GM19468 (cell line): ENCODE data around the gene CLDN15.

ENCODE experiments used
- ATAC-seq: cut with Tn5 transposase; IDR thresholded peaks from one replicate; pipeline ENCODE4 v1.9.1; 2021; ENCODE audit warnings: mild to moderate bottlenecking, moderate library complexity, moderate number of reproducible peaks; ENCODE audit not compliant: unreplicated experiment; ENCODE audit errors: extremely low read depth

Gene CLDN15

GRCh38 chr7:101245147-101245668, 7.6 kb upstream of the CLDN15 start:
- ATAC-seq: no peak

DNA sequence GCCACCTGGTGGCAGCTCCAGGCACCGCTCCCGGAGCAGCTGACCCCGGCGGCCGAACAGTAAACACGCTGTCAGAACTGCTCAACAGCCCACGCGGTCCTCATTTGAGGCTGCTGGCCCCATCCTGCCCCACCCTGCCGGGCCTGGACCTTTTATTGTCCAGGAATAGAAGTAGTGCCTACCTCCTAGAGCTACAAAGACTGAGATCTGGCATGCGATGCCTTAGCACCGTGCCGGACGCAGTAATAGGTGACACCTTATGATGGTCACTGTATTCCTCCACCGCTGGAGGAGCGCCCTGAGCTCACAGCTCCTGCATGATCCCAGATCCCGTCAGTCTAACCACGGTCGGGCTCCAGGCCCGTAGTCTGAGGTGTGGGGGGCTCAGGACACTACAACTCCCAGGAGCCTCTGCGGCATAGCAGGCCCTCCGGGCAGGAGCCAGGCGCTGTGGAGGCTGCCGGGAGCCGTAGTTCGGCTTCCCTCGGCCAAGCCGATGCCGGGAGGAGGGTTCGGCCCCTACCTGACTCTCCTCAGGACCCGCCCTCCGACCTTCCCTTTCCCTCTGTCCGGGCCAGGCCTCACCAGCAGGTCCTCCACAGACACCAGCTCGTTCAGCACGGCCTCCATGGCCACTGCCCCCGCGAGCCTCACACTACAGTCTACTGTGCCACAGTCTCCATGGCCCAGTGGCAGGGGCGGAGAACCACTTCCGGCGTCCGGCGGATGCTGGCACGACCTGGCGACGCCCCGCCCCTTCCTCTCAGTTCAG, 7.0 kb upstream of the CLDN15 start, which contains the start of gene FIS1:
TSS of gene FIS1 (minus strand) at position 707 of the 772 bp plus-strand sequence. CDS start at position 630, 77 bp downstream.
- peak; percentile 85 for ATAC-seq

GRCh38 chr7:101243646-101244374, 6.2 kb upstream of the CLDN15 start:
- no peak for ATAC-seq

- no peak for ATAC-seq
These were observed 4.1 kb upstream of the CLDN15 start for GRCh38 chr7:101241443-101242349.

DNA sequence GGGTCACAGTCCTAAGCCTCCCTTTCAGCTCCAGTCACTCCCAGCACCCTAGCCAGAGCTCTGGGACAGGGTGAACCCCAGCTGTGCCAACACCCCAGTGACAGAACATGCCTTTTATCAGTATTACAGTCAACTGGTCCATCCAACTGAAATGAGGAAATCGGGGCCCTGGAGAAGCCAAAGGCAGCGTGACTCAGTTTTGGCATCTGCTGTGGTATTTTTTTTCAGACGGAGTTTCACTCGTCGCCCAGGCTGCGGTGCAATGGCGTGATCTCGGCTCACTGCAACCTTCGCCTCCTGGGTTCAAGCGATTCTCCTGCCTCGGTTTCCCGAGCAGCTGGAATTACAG, 3.4 kb upstream of the CLDN15 start:
- ATAC-seq: no peak

DNA sequence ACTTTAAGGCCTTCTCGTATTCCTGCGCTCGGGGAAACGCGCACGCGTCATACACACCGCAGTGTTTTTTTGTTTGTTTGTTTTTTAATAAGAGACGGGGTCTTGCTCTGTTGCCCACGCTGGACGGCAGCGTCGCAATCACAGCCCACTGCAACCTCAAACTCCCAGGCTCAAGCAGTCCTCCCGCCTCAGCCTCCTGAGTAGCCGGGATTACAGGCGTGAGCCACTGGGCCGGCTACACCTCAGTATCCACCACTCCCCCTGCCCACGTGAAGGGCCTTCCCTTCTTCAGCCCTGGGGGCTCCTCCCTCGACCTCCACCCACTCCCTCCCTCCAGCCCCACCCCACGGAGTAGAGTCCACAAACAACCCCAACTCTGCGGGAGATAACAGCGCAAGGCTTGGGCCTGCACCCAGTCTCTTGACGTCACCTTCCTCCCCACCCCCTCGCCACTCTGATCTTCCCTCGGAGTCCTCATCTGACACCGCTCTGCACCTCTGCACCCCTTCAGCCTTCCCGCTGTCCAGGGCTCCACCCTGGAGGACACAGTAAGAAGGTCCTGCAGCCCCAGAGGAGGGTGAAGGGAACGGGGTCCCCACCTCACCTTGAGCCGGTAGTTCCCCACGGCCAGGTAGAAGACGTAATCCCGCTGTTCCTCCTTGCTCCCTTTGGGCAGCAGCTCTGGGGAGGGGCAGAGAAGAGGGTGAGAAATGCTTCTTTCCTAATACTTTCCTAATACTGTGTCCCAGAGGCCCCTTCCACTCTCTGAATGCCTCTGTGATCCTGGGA, 2.8 kb upstream of the CLDN15 start:
- no peak for ATAC-seq

DNA sequence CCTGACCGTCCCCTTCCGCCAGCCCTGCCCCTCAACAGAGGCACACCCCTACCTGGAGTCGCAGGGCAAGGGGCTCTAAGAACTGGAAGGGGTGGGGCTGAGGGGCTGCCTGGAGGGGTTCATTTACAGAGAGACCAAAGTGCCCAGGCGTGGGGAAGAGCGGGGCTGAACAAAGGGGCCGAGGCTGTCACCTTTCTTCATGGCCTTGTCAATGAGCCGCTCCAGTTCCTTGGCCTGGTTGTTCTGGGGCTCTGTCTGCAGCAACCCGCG, 2.3 kb upstream of the CLDN15 start:
- ATAC-seq: no peak

DNA sequence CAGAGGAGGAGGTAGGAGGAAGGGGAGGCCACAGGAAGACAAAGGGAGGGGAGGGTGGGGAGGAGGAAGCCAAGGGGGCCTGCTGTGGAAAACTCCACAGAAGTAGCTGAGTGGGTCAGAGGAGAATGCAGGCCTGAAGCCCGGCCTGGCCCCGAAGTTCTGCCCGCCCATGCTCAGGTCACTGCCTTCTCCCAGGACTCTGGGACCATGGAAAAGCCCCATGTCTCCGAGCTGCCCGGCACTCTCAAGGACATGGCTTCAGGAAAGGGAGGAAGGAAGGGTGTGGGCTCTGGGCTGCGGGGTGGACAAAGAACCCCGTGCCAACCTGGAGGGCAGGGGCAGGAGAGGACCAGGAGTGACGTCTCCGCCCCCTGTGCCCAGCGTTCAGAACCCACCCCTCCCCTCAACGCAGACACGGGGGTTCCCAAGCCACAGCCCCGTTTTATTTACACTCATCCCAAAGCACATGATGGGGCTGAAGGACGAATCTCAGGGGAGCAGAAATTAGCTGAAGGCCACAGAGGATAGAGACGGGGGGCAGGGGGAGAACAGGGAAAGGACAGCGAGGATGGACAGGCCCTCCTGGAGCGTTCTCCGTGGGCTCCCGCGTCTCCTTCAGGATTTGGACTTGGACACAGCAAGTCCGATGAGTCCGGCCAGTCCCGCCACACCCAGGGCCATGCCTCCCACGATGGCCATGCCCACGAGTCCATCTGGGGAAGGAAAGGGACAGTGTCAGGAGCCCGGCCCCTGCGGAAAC, 1.8 kb upstream of the CLDN15 start:
- ATAC-seq: no peak

GRCh38 chr7:101238226-101239182, 902 bp upstream of the CLDN15 start:
- no peak for ATAC-seq

DNA sequence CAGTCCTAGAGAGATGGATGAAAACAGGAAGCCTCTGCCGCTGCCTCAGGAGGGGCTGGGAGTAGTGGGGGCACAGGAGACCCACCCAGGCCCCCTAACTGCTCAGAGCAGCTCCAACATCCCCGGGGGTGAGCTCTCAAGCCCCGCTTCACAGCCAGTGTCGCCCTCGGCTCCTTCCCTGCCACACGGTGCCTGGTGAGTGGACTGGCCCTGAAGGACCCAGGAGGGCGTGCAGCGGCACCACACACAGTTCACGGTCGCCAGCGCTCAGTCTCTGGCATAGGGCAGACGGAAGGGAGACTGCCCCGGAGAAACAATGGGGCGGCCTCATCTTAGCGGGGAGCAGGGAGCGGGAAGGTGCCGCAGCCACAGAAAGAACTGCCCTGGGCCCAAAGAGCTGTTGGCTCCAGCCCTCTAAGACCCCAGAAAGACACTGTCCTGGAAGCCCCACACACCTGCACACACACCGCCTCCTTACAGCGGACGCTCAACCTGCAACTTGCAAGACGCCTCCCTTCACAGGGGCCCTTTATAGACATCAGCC, 1.2 kb downstream of the CLDN15 start:
- no peak for ATAC-seq

DNA sequence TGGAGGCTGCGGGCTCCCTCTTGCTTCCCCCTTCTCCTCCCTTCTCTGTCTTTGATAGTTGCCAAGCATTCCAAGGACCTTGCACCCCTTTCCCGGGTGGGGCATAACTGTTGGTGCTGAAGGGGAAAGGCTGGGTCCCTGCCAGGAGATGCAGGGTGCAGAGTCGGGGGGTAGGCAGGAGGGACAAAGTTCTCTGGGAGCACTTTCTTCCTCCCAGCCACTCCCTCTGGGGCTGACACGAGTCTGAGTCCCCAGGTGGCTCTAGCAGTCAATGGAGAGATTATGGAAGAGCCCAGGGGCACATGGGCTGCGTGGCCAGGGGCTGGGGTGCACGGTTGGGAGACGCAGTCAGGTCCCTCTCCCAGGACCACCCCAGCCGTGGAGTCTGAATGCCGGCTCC, 2.1 kb downstream of the CLDN15 start:
- no peak for ATAC-seq

- ATAC-seq: no peak
These were observed 2.6 kb downstream of the CLDN15 start for GRCh38 chr7:101235050-101235449.

DNA sequence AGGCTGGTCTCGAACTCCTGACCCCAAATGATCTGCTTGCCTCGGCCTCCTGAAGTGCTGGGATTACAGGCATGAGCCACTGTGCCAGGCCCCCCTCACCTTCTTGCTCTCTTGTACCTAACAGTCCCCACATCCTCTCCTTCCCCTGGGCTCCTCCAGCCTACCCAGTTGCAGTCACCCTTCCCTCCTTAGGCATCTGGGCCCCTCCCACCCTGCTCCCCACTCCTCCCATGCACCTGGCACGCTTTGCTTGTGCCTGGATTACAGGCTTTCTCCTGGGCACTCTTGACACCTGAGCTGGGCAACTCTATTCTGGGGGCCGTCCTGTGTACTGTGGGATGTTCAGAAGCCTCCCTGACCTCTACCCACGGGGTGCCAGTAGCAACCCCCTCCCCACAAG, 3.0 kb downstream of the CLDN15 start:
- no peak for ATAC-seq

GRCh38 chr7:101233907-101234547, 3.6 kb downstream of the CLDN15 start:
- no peak for ATAC-seq

DNA sequence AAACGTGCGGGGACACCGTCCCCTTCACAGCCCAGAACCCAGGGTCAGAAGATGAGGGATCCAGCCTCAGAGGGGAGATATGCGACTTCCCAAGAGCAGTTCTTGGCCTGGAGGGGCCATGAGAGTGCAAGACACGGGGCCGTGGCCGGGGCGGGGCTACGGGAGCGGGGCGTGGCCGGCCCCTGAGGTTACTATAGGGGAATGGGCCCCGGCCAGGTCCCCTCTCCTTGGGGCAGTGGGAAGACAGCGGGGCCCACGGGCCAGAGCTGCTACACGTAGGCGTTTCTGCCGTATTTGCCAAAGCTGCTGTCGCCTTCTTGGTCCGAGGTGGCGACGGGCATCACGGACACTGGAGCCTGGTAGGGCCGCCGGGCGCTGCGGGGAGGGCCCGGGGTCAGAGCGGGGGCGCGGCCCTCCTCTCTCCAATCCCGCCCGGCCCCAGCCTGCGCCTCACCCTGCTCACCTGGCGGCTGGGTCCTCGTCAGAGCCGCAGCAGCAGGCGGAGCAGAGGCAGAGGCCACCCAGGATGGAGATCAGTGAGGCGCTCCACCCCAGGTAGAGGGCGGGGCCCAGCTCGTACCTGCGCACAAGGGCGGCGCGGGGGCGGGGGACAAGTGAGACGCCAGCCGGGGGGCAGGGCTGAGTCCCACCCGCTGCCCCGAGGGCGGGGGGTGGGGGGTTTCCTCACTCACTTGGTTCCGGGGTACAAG, 5.3 kb downstream of the CLDN15 start:
- no peak for ATAC-seq

- ATAC-seq: no peak
These were observed 6.0 kb downstream of the CLDN15 start for GRCh38 chr7:101231644-101232043.

- no peak for ATAC-seq
These were observed 10.9 kb downstream of the CLDN15 start for GRCh38 chr7:101226721-101227120.
